ENCODE data around the gene ANKRD62. TPM values are rescaled to one million over a fixed set of nuclear protein-coding genes. Genes with fewer than 3 reads are reported as not detected.
A peak's percentile ranks its signal among the peaks of the same experiment; 100 is the strongest.
"Not testable (repeated sequence)": the region's sequence is repeated elsewhere in the genome, so short reads cannot be mapped to it uniquely, and the experiment has no call there.

The ANKRD62 gene
- total and polyA plus RNA-seq, 2 of the 4 experiments (the other 2 are of a cell fraction), result not detected

- H3K9me3 ChIP-seq (ENCODE audit: control insufficient read depth, insufficient read depth, low read length); H3K9ac ChIP-seq (ENCODE audit: low read depth, low read length); H3K18ac ChIP-seq (ENCODE audit: low read depth, low read length); H3K23ac ChIP-seq (ENCODE audit: low read depth, low read length); DNase-seq; H3K4ac ChIP-seq (ENCODE audit: low read depth, low read length); H3K14ac ChIP-seq (replicated peaks; ENCODE audit: low read depth, low read length); H2AFZ ChIP-seq (replicated peaks; ENCODE audit: low read length, poor library complexity); H4K8ac ChIP-seq (ENCODE audit: low read depth in 2 of 2, low read length in 2 of 2); H2BK15ac ChIP-seq (ENCODE audit: low read depth, low read length); H2AK5ac ChIP-seq (ENCODE audit: low read depth, low read length); H2BK120ac ChIP-seq (ENCODE audit: low read depth, low read length); BruUV-seq (replicated peaks); dilution Hi-C loops (cut with HindIII; ENCODE audit: low sequenced_read_pairs, unreplicated experiment); H3K9me1 ChIP-seq (ENCODE audit: insufficient read depth, low read length); H3K27ac ChIP-seq (ENCODE audit: insufficient read depth, low read length); H2AK9ac ChIP-seq (replicated peaks; ENCODE audit: low read depth, low read length, poor library complexity); H3K56ac ChIP-seq (ENCODE audit: extremely low read depth, insufficient read depth, low read length); H4K20me1 ChIP-seq (ENCODE audit: insufficient read depth, low read length); POLR2A ChIA-PET (ENCODE audit: unreplicated experiment); H3K79me1 ChIP-seq (ENCODE audit: low read depth in 1 of 2, low read length in 2 of 2); H3K27me3 ChIP-seq (ENCODE audit: control insufficient read depth, insufficient read depth, low read length); H2BK20ac ChIP-seq (ENCODE audit: low read depth, low read length); H3K4me1 ChIP-seq (ENCODE audit: control insufficient read depth, insufficient read depth, low read length); H2BK5ac ChIP-seq (ENCODE audit: low read depth, low read length, poor library complexity, severe bottlenecking); H4K91ac ChIP-seq (ENCODE audit: insufficient read depth, low read depth, low read length); CTCF ChIA-PET; intact Hi-C loops (cut with micrococcal nuclease); H3K36me3 ChIP-seq (ENCODE audit: control insufficient read depth, insufficient read depth, low read length); H4K5ac ChIP-seq (ENCODE audit: low read depth, low read length); in situ Hi-C loops (cut with MboI; ENCODE audit: low sequenced_read_pairs): not testable (repeated sequence)
- WGBS, 2 experiments (ENCODE audit: extremely low coverage in 2 of 2, insufficient read length in 1 of 2), result no CpG with 5 or more reads among the region's 44 CpGs
- Histone ChIP-seq H3K4me2 (ENCODE audit: low read depth, low read length) (peak overlapping the region; percentile 9; the same call in 1 of the 2 replicates), H3K4me3 (ENCODE audit: insufficient read depth, low read depth, low read length) (peak overlapping the region; percentile 26; the same call in 1 of the 2 replicates)
- ATAC-seq (ENCODE audit: low read depth), result peak; percentile 51
- TF ChIP-seq CTCF (conservative IDR thresholded peaks at IDR 0.05; ENCODE audit: low read depth, low read length), result peak; percentile 39
- TF ChIP-seq RAD21 (IDR thresholded peaks at IDR 0.05; ENCODE audit: low read length), result peak; percentile 20; the same call in 1 of the 2 replicates
These were observed 25.2 kb upstream of the ANKRD62 start for GRCh38 chr18:12068316-12068949.

Data from IMR-90 (cell line).